ENCODE results near the gene LTBP4.

LTBP4 gene

GRCh38 chr19:40612831-40613689, 11.9 kb downstream of the LTBP4 start:
- DNase-seq (ENCODE audit: low read depth): peak; percentile 73
- H3K4me3 ChIP-seq (ENCODE audit: low read length): peak overlapping the region; percentile 77

GRCh38 chr19:40613690-40614621, 12.8 kb downstream of the LTBP4 start:
- peak; percentile 92 for DNase-seq (ENCODE audit: low read depth)
- peak overlapping the region; percentile 77 for H3K4me3 ChIP-seq (ENCODE audit: low read length)
- TF ChIP-seq CTCF (IDR thresholded peaks at IDR 0.05; ENCODE audit: insufficient read depth, low read depth, low read length, missing control alignments): no peak

More at GRCh38 chr19:40612831-40613689, 11.9 kb downstream of the LTBP4 start:
- TF ChIP-seq CTCF (IDR thresholded peaks at IDR 0.05; ENCODE audit: insufficient read depth, low read depth, low read length, missing control alignments): no peak

GRCh38 chr19:40614622-40615411, 13.6 kb downstream of the LTBP4 start:
- peak overlapping the region; percentile 77 for H3K4me3 ChIP-seq (ENCODE audit: low read length)
- DNase-seq (ENCODE audit: low read depth): peak; percentile 96
- TF ChIP-seq CTCF (IDR thresholded peaks at IDR 0.05; ENCODE audit: insufficient read depth, low read depth, low read length, missing control alignments): no peak

GRCh38 chr19:40616178-40616577, 15.0 kb downstream of the LTBP4 start:
- TF ChIP-seq CTCF (IDR thresholded peaks at IDR 0.05; ENCODE audit: insufficient read depth, low read depth, low read length, missing control alignments): no peak
- no peak overlapping the region for H3K4me3 ChIP-seq (ENCODE audit: low read length)
- no peak for DNase-seq (ENCODE audit: low read depth)

GRCh38 chr19:40616941-40617340, 15.8 kb downstream of the LTBP4 start:
- no peak for DNase-seq (ENCODE audit: low read depth)
- no peak overlapping the region for H3K4me3 ChIP-seq (ENCODE audit: low read length)
- TF ChIP-seq CTCF (IDR thresholded peaks at IDR 0.05; ENCODE audit: insufficient read depth, low read depth, low read length, missing control alignments): no peak

GRCh38 chr19:40617961-40618360, 16.8 kb downstream of the LTBP4 start:
- TF ChIP-seq CTCF (IDR thresholded peaks at IDR 0.05; ENCODE audit: insufficient read depth, low read depth, low read length, missing control alignments): no peak
- no peak overlapping the region for H3K4me3 ChIP-seq (ENCODE audit: low read length)
- DNase-seq (ENCODE audit: low read depth): no peak

All from epithelial cell of esophagus (primary cell).